ENCODE results near the gene ZNF750.

The ZNF750 gene

GRCh38 chr17:82859431-82860403, 19.9 kb upstream of the ZNF750 start:
- DNase-seq, result no peak

- no peak for DNase-seq
Measured at GRCh38 chr17:82858376-82859126, 18.7 kb upstream of the ZNF750 start.

GRCh38 chr17:82856361-82856760, 16.5 kb upstream of the ZNF750 start:
- DNase-seq, result no peak

GRCh38 chr17:82854226-82854625, 14.4 kb upstream of the ZNF750 start:
- no peak for DNase-seq

- no peak for DNase-seq
Measured at GRCh38 chr17:82851381-82851780, 11.6 kb upstream of the ZNF750 start.

- DNase-seq, result no peak
Measured at GRCh38 chr17:82849076-82849945, 9.5 kb upstream of the ZNF750 start.

- DNase-seq, result no peak
Measured at GRCh38 chr17:82848022-82848592, 8.3 kb upstream of the ZNF750 start.

GRCh38 chr17:82846061-82846691, 6.4 kb upstream of the ZNF750 start:
- DNase-seq, result no peak

GRCh38 chr17:82845163-82845807, 5.5 kb upstream of the ZNF750 start:
- DNase-seq, result no peak

GRCh38 chr17:82844796-82845162, 5.0 kb upstream of the ZNF750 start:
- no peak for DNase-seq

- no peak for DNase-seq
Measured at GRCh38 chr17:82843904-82844680, 4.3 kb upstream of the ZNF750 start.

GRCh38 chr17:82841921-82842596, 2.2 kb upstream of the ZNF750 start:
- no peak for DNase-seq

GRCh38 chr17:82840431-82840831, 609 bp upstream of the ZNF750 start:
- DNase-seq, result no peak

GRCh38 chr17:82838386-82839063, 1.3 kb downstream of the ZNF750 start:
- no peak for DNase-seq

GRCh38 chr17:82837586-82838320, 2.1 kb downstream of the ZNF750 start:
- DNase-seq, result no peak

- no peak for DNase-seq
Measured at GRCh38 chr17:82836823-82837357, 2.9 kb downstream of the ZNF750 start.

GRCh38 chr17:82835766-82836512, 3.9 kb downstream of the ZNF750 start:
- DNase-seq, result no peak

GRCh38 chr17:82835122-82835521, 4.7 kb downstream of the ZNF750 start:
- DNase-seq, result no peak
